Endothelial cell of umbilical vein (primary cell): Measurements from ENCODE around the gene ABCC1.

Experiments used
- CTCF ChIP-seq, 2 donors: IDR thresholded peaks; 1 replicate in 1 of 2; 2 replicates in 1 of 2; pipeline ENCODE4 v1.5.1; 2011; ENCODE audit warnings: low read length in 2 of 2, mild to moderate bottlenecking in 2 of 2, moderate library complexity in 2 of 2, control low read depth in 1 of 2, inconsistent platforms in 1 of 2, low read depth in 1 of 2; ENCODE audit not compliant: insufficient read depth in 1 of 2; ENCODE audit errors: extremely low read depth in 1 of 2
- EZH2 ChIP-seq: IDR thresholded peaks from 2 replicates; pipeline ENCODE4 v1.6.1; 2012; ENCODE audit warnings: borderline replicate concordance, low read depth, mild to moderate bottlenecking, moderate library complexity, low read length, inconsistent platforms; ENCODE audit not compliant: severe bottlenecking
- FOS ChIP-seq: IDR thresholded peaks from 2 replicates; pipeline ENCODE4 v1.6.1; 2011; ENCODE audit warnings: mild to moderate bottlenecking, low read length, moderate library complexity, borderline replicate concordance; ENCODE audit not compliant: insufficient read depth
- GATA2 ChIP-seq: IDR thresholded peaks from 2 replicates; pipeline ENCODE4 v1.7.0; 2011; ENCODE audit warnings: low read depth, mild to moderate bottlenecking, moderate library complexity, mixed read lengths, low read length; ENCODE audit not compliant: insufficient read length, insufficient read depth
- MYC ChIP-seq: IDR thresholded peaks from one replicate; pipeline ENCODE4 v1.6.1; 2011; ENCODE audit warnings: mild to moderate bottlenecking, low read depth, low read length
- POLR2A ChIP-seq: IDR thresholded peaks from 2 replicates; pipeline ENCODE4 v1.6.1; 2012; ENCODE audit warnings: low read depth, mild to moderate bottlenecking, control low read depth, low read length
- POLR2AphosphoS5 ChIP-seq: IDR thresholded peaks from 2 replicates; pipeline ENCODE4 v1.6.1; 2012; ENCODE audit warnings: low read depth, mild to moderate bottlenecking, control low read depth, low read length, moderate library complexity; ENCODE audit not compliant: insufficient read depth

- TF ChIP-seq POLR2A (no peak), FOS (no peak), POLR2AphosphoS5 (no peak), CTCF (IDR thresholded peaks at IDR 0.05; ENCODE audit: extremely low read depth in 1 of 2, insufficient read depth in 1 of 2, low read depth in 1 of 2, low read length in 2 of 2) (no peak), GATA2 (no peak), MYC (no peak), EZH2 (no peak)
These were observed 12.2 kb downstream of the ABCC1 start for GRCh38 chr16:15961571-15962090.
